ENCODE data around the gene FBXL3. TPM values are rescaled to one million over a fixed set of nuclear protein-coding genes. Genes with fewer than 3 reads are reported as not detected.

The FBXL3 gene
- total and polyA plus RNA-seq, 2 of the 4 experiments (the other 2 are of a cell fraction) = 15.3 to 43.6 TPM

DNA sequence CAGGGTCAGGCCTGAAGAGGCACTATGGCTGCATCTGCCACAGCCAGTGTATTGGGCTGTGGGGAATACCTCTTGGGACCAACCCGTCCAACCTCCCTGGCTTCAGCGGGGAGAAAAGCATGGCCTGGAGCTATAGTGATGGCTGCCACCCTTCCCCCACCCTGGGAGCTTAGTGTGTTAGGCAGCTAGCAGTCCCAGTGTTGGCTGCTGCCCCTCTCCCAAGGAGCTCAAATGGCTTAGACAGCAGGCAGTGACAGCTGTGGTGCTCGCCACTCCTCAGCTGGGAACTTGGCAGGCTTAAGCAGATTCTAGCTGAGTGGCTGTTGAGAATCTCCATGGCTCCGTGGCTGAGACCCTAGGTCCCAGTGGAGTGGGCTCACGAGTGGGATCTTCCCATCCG lies 58.9 kb downstream of the FBXL3 start:
- DNase-seq (no peak), ATAC-seq (ENCODE audit: low read depth) (no peak)
- no peak overlapping the region for H3K27ac ChIP-seq (ENCODE audit: insufficient read depth, low read length)
- H3K56ac ChIP-seq (ENCODE audit: extremely low read depth, insufficient read depth, low read length) = no peak overlapping the region
- H2BK5ac ChIP-seq (ENCODE audit: low read depth, low read length, poor library complexity, severe bottlenecking) = no peak overlapping the region
- no peaks in the 10 kb centered on the region for H3K36me3 ChIP-seq (ENCODE audit: control insufficient read depth, insufficient read depth, low read length)
- no peak for TF ChIP-seq RCOR1 (IDR thresholded peaks at IDR 0.05; ENCODE audit: insufficient replicate concordance, low read length)
- TF ChIP-seq CHD1 (IDR thresholded peaks at IDR 0.05; ENCODE audit: low read depth, low read length) = no peak
- no peak for TF ChIP-seq RFX5 (IDR thresholded peaks at IDR 0.05; ENCODE audit: low read depth, low read length)
- TF ChIP-seq CEBPB (IDR thresholded peaks at IDR 0.05; ENCODE audit: low read depth, low read length) = no peak
- no peak for TF ChIP-seq BHLHE40 (IDR thresholded peaks at IDR 0.05; ENCODE audit: low read depth, low read length)
- TF ChIP-seq, protein P1, sequence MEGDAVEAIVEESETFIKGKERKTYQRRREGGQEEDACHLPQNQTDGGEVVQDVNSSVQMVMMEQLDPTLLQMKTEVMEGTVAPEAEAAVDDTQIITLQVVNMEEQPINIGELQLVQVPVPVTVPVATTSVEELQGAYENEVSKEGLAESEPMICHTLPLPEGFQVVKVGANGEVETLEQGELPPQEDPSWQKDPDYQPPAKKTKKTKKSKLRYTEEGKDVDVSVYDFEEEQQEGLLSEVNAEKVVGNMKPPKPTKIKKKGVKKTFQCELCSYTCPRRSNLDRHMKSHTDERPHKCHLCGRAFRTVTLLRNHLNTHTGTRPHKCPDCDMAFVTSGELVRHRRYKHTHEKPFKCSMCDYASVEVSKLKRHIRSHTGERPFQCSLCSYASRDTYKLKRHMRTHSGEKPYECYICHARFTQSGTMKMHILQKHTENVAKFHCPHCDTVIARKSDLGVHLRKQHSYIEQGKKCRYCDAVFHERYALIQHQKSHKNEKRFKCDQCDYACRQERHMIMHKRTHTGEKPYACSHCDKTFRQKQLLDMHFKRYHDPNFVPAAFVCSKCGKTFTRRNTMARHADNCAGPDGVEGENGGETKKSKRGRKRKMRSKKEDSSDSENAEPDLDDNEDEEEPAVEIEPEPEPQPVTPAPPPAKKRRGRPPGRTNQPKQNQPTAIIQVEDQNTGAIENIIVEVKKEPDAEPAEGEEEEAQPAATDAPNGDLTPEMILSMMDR (conservative IDR thresholded peaks at IDR 0.05; ENCODE audit: low read depth, low read length) = no peak
- TF ChIP-seq, protein P2, sequence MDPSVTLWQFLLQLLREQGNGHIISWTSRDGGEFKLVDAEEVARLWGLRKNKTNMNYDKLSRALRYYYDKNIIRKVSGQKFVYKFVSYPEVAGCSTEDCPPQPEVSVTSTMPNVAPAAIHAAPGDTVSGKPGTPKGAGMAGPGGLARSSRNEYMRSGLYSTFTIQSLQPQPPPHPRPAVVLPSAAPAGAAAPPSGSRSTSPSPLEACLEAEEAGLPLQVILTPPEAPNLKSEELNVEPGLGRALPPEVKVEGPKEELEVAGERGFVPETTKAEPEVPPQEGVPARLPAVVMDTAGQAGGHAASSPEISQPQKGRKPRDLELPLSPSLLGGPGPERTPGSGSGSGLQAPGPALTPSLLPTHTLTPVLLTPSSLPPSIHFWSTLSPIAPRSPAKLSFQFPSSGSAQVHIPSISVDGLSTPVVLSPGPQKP (IDR thresholded peaks at IDR 0.05; ENCODE audit: borderline replicate concordance, low read depth, low read length) = no peak
- no peak for TF ChIP-seq POLR2A (IDR thresholded peaks at IDR 0.05; ENCODE audit: low read depth, low read length)
- TF ChIP-seq MAFK (IDR thresholded peaks at IDR 0.05; ENCODE audit: low read depth, low read length) = no peak
- TF ChIP-seq SMC3 (IDR thresholded peaks at IDR 0.05; ENCODE audit: low read depth, low read length) = no peak
- no peak for TF ChIP-seq NFE2L2 (IDR thresholded peaks at IDR 0.05; ENCODE audit: low read depth, low read length)
- TF ChIP-seq, protein P3, sequence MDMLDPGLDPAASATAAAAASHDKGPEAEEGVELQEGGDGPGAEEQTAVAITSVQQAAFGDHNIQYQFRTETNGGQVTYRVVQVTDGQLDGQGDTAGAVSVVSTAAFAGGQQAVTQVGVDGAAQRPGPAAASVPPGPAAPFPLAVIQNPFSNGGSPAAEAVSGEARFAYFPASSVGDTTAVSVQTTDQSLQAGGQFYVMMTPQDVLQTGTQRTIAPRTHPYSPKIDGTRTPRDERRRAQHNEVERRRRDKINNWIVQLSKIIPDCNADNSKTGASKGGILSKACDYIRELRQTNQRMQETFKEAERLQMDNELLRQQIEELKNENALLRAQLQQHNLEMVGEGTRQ (IDR thresholded peaks at IDR 0.05; ENCODE audit: low read depth, low read length) = no peak
- no peak for TF ChIP-seq RAD21 (IDR thresholded peaks at IDR 0.05; ENCODE audit: low read length)
- no peak for TF ChIP-seq FOS (IDR thresholded peaks at IDR 0.05; ENCODE audit: low read depth, low read length)
- TF ChIP-seq MAZ (IDR thresholded peaks at IDR 0.05; ENCODE audit: borderline replicate concordance, low read depth, low read length) = no peak
- no peak for TF ChIP-seq MXI1 (IDR thresholded peaks at IDR 0.05; ENCODE audit: borderline replicate concordance, low read depth, low read length)
- no peak overlapping the region for H2AK5ac ChIP-seq (ENCODE audit: low read depth, low read length)
- WGBS, 2 experiments (ENCODE audit: extremely low coverage in 2 of 2, insufficient read length in 1 of 2) = 50% methylated on average over 1 of the region's 6 CpGs; no CpG with 5 or more reads in 1 of the 2 experiments
- no peak overlapping the region for H3K4me2 ChIP-seq (ENCODE audit: low read depth, low read length)
- H3K14ac ChIP-seq (replicated peaks; ENCODE audit: low read depth, low read length) = no peak overlapping the region
- POLR2A ChIA-PET (ENCODE audit: unreplicated experiment) = no interaction called here
- H3K9ac ChIP-seq (ENCODE audit: low read depth, low read length) = no peak overlapping the region
- H4K5ac ChIP-seq (ENCODE audit: low read depth, low read length) = no peak overlapping the region
- H3K4me3 ChIP-seq (ENCODE audit: insufficient read depth, low read depth, low read length) = no peak overlapping the region
- H3K9me1 ChIP-seq (ENCODE audit: insufficient read depth, low read length) = no peaks in the 10 kb centered on the region
- no peak overlapping the region for H2BK15ac ChIP-seq (ENCODE audit: low read depth, low read length)
- H3K79me1 ChIP-seq (ENCODE audit: low read depth in 1 of 2, low read length in 2 of 2) = no peaks in the 10 kb centered on the region
- peaks cover 1% of the 10 kb centered on the region; the same call in 1 of the 2 replicates for H3K4me1 ChIP-seq (ENCODE audit: control insufficient read depth, insufficient read depth, low read length)
- CTCF ChIA-PET = no interaction called here
- no peak overlapping the region for H2AFZ ChIP-seq (replicated peaks; ENCODE audit: low read length, poor library complexity)
- H2BK120ac ChIP-seq (ENCODE audit: low read depth, low read length) = no peak overlapping the region
- dilution Hi-C loops (cut with HindIII; ENCODE audit: low sequenced_read_pairs, unreplicated experiment) (no loop called here), intact Hi-C loops (cut with micrococcal nuclease) (no loop called here), in situ Hi-C loops (cut with MboI; ENCODE audit: low sequenced_read_pairs) (no loop called here)
- H4K91ac ChIP-seq (ENCODE audit: insufficient read depth, low read depth, low read length) = no peak overlapping the region
- H3K4ac ChIP-seq (ENCODE audit: low read depth, low read length) = no peak overlapping the region
- peaks cover 6% of the 10 kb centered on the region for H3K27me3 ChIP-seq (ENCODE audit: control insufficient read depth, insufficient read depth, low read length)
- no peak overlapping the region for H2AK9ac ChIP-seq (replicated peaks; ENCODE audit: low read depth, low read length, poor library complexity)
- H3K23ac ChIP-seq (ENCODE audit: low read depth, low read length) = no peak overlapping the region
- no peak overlapping the region for H2BK20ac ChIP-seq (ENCODE audit: low read depth, low read length)
- no TSS peak for BruUV-seq (replicated peaks)
- H4K8ac ChIP-seq (ENCODE audit: low read depth in 2 of 2, low read length in 2 of 2) = no peak overlapping the region
- no peak overlapping the region for H3K18ac ChIP-seq (ENCODE audit: low read depth, low read length)
- H4K20me1 ChIP-seq (ENCODE audit: insufficient read depth, low read length) = no peaks in the 10 kb centered on the region
- H3K9me3 ChIP-seq (ENCODE audit: control insufficient read depth, insufficient read depth, low read length) = no peaks in the 10 kb centered on the region
